Activated CD4-positive, alpha-beta T cell treated with anti-CD3 and anti-CD28 coated beads for 36 hours (primary cell): Measurements from ENCODE around the gene TMX1. TPM values are rescaled to one million over a fixed set of nuclear protein-coding genes. Genes with fewer than 3 reads are reported as not detected.
A peak's percentile ranks its signal among the peaks of the same experiment; 100 is the strongest.

ENCODE experiments used
- ATAC-seq: fragments of 200-7000 bp; cut with Tn5 transposase; one replicate; pipeline ENCODE4 v1.10.0; 2021; ENCODE audit warnings: mild to moderate bottlenecking, moderate library complexity
- CTCF ChIA-PET: fragments of 350-600 bp; sonication (Branson Sonifier 250); formaldehyde crosslinking; loops from one replicate; lab custom pipeline; 2021; ENCODE audit warnings: antibody characterized with exemption; lab: Charles Lee
- POLR2A ChIA-PET: fragments of 350-600 bp; sonication (Branson Sonifier 250); formaldehyde crosslinking; loops from one replicate; lab custom pipeline; 2021; ENCODE audit warnings: antibody characterized with exemption, inconsistent platforms; lab: Charles Lee
- DNase-seq: peaks from one replicate; pipeline ENCODE4 v3.0.0-alpha.2; 2020
- H3K27ac Mint-ChIP-seq: one replicate; pipeline ENCODE4 v1.8.0; 2021; ENCODE audit warnings: mixed read lengths
- H3K27me3 Mint-ChIP-seq: one replicate; pipeline ENCODE4 v1.8.0; 2021; ENCODE audit warnings: mixed read lengths
- H3K36me3 Mint-ChIP-seq: one replicate; pipeline ENCODE4 v1.8.0; 2021; ENCODE audit warnings: low read depth, mixed read lengths
- H3K4me1 Mint-ChIP-seq: one replicate; pipeline ENCODE4 v1.8.0; 2021; ENCODE audit warnings: mixed read lengths
- H3K4me3 Mint-ChIP-seq: one replicate; pipeline ENCODE4 v1.8.0; 2021; ENCODE audit warnings: mild to moderate bottlenecking, moderate library complexity, mixed read lengths
- H3K9me3 Mint-ChIP-seq: one replicate; pipeline ENCODE4 v1.8.0; 2021; ENCODE audit warnings: low read depth, mixed read lengths
- intact Hi-C, 2 experiments: fragments of 100-400 bp; cut with DNase I in 1 of 2; cut with micrococcal nuclease in 1 of 2; formaldehyde crosslinking; loops; one replicate each; pipeline versions ENCODE4 v1.14.2 to v1.15.1; 2022 to 2024; cut with DNase I, micrococcal nuclease
- total RNA-seq, 2 experiments: library from RNA; stranded (reverse); gene quantifications; one replicate each; pipeline ENCODE4 v1.2.3, GENCODE V29; 2021

TMX1 gene
- total RNA-seq, 2 experiments from 2014 or later, result 38.8 to 55.9 TPM

GRCh38 chr14:51276605-51277004, 36.6 kb downstream of the TMX1 start:
- Mint-ChIP-seq H3K4me1 (no peaks in the 10 kb centered on the region), H3K27ac (no peak overlapping the region), H3K9me3 (no peaks in the 10 kb centered on the region), H3K4me3 (no peak overlapping the region), H3K27me3 (no peaks in the 10 kb centered on the region), H3K36me3 (no peaks in the 10 kb centered on the region)
- CTCF ChIA-PET, result no interaction called here
- intact Hi-C loops, result no loop called here
- ATAC-seq, result no peak
- POLR2A ChIA-PET, result no interaction called here
- no peak for DNase-seq

- no peak for ATAC-seq
Observed at GRCh38 chr14:51277753-51278415, 37.8 kb downstream of the TMX1 start.

GRCh38 chr14:51282517-51282916, 42.5 kb downstream of the TMX1 start:
- Mint-ChIP-seq H3K36me3 (no peaks in the 10 kb centered on the region), H3K27ac (no peak overlapping the region), H3K4me1 (no peaks in the 10 kb centered on the region), H3K27me3 (no peaks in the 10 kb centered on the region), H3K9me3 (no peaks in the 10 kb centered on the region), H3K4me3 (no peak overlapping the region)
- CTCF ChIA-PET, result interaction anchor here (0.6 to 3.6 kb wide), 21 partner anchors 8 to 1496 kb away, joined by 3 to 49 read pairs (median 4); no protein-coding TSS in a partner anchor
- intact Hi-C loops, result loop anchor here (2.0 to 5.0 kb wide), 2 partner anchors 498 to 695 kb away; no protein-coding TSS in a partner anchor
- ATAC-seq (no peak), DNase-seq (no peak)
- POLR2A ChIA-PET, result no interaction called here

More at GRCh38 chr14:51277753-51278415, 37.8 kb downstream of the TMX1 start:
- ChIA-PET POLR2A (no interaction called here), CTCF (interaction anchor here (1.5 to 2.1 kb wide), 2 partner anchors 18 to 502 kb away, joined by 3 to 10 read pairs; no protein-coding TSS in a partner anchor)
- DNase-seq, result no peak
- Mint-ChIP-seq H3K27ac (no peak overlapping the region), H3K27me3 (no peaks in the 10 kb centered on the region), H3K4me3 (no peak overlapping the region), H3K36me3 (no peaks in the 10 kb centered on the region), H3K9me3 (no peaks in the 10 kb centered on the region), H3K4me1 (no peaks in the 10 kb centered on the region)
- intact Hi-C loops, result no loop called here

DNA sequence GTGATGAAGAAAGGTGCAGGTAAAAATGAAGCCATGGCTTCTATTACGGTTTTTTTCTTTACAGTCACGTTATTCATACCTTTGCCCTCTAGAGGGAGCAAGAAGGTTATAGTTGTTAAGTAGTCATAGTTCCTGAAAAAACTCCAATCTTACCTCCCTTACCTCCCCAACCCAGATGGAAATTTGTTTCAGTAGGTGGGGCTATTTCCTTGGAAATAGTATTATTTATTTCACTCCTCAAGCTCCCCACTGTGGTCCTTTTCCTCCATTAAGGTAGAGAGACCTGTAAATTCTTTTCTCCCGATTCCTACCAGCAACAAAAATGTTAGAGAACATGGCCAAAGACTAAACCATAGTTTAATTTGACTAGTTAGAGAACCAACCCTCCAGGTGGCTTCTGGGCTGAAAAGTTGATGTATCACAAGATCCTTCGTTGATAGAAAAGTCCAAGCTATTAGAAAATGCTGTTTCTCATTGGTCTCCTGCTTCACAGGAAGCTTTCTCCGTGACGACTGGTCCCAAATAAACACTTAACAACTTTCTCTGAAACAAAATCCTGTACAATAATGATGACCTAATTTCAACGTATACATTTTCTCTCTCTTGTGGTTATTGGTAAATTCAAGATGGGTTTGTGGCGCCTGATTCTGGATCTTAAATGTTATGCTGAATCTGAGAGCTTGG, 43.5 kb downstream of the TMX1 start:
- DNase-seq, result no peak
- intact Hi-C loops, result loop anchor here (1.0 to 5.0 kb wide), 4 partner anchors 493 to 694 kb away; no protein-coding TSS in a partner anchor
- H3K27me3 Mint-ChIP-seq, result no peaks in the 10 kb centered on the region
- CTCF ChIA-PET, result interaction anchor here (0.8 to 3.6 kb wide), 23 partner anchors 8 to 1495 kb away, joined by 3 to 49 read pairs (median 4); no protein-coding TSS in a partner anchor
- H3K9me3 Mint-ChIP-seq, result no peaks in the 10 kb centered on the region
- no peaks in the 10 kb centered on the region for H3K4me1 Mint-ChIP-seq
- POLR2A ChIA-PET, result interaction anchor here (0.6 kb wide), 1 partner anchor 65 kb away, joined by 3 read pairs; no protein-coding TSS in a partner anchor
- no peak for ATAC-seq
- no peak overlapping the region for H3K27ac Mint-ChIP-seq
- H3K36me3 Mint-ChIP-seq, result no peaks in the 10 kb centered on the region
- no peak overlapping the region for H3K4me3 Mint-ChIP-seq

GRCh38 chr14:51284241-51284640, 44.2 kb downstream of the TMX1 start:
- H3K27ac Mint-ChIP-seq, result no peak overlapping the region
- ChIA-PET CTCF (interaction anchor here (0.7 to 3.6 kb wide), 14 partner anchors 9 to 494 kb away, joined by 3 to 49 read pairs (median 4); no protein-coding TSS in a partner anchor), POLR2A (interaction anchor here (0.7 kb wide), 1 partner anchor 972 kb away, joined by 4 read pairs; the partner anchor contains the start of genes DMAC2L and L2HGDH)
- H3K27me3 Mint-ChIP-seq, result no peaks in the 10 kb centered on the region
- DNase-seq, result no peak
- no peak for ATAC-seq
- no peaks in the 10 kb centered on the region for H3K9me3 Mint-ChIP-seq
- no peak overlapping the region for H3K4me3 Mint-ChIP-seq
- H3K36me3 Mint-ChIP-seq, result no peaks in the 10 kb centered on the region
- intact Hi-C loops, result loop anchor here in 1 of 2 experiments (5.0 kb wide), 1 partner anchor 693 kb away; no protein-coding TSS in a partner anchor
- H3K4me1 Mint-ChIP-seq, result no peaks in the 10 kb centered on the region

- DNase-seq, result no peak
- no peaks in the 10 kb centered on the region for H3K9me3 Mint-ChIP-seq
- H3K4me3 Mint-ChIP-seq, result no peak overlapping the region
- no peaks in the 10 kb centered on the region for H3K36me3 Mint-ChIP-seq
- POLR2A ChIA-PET, result interaction anchor here (0.5 kb wide), 1 partner anchor 494 kb away, joined by 3 read pairs; no protein-coding TSS in a partner anchor
- intact Hi-C loops, result no loop called here
- H3K27ac Mint-ChIP-seq, result no peak overlapping the region
- no peaks in the 10 kb centered on the region for H3K27me3 Mint-ChIP-seq
- CTCF ChIA-PET, result interaction anchor here (0.6 to 3.6 kb wide), 2 partner anchors 494 to 668 kb away, joined by 3 to 49 read pairs; no protein-coding TSS in a partner anchor
- H3K4me1 Mint-ChIP-seq, result no peaks in the 10 kb centered on the region
- no peak for ATAC-seq
Observed at GRCh38 chr14:51285120-51285519, 45.1 kb downstream of the TMX1 start.

DNA sequence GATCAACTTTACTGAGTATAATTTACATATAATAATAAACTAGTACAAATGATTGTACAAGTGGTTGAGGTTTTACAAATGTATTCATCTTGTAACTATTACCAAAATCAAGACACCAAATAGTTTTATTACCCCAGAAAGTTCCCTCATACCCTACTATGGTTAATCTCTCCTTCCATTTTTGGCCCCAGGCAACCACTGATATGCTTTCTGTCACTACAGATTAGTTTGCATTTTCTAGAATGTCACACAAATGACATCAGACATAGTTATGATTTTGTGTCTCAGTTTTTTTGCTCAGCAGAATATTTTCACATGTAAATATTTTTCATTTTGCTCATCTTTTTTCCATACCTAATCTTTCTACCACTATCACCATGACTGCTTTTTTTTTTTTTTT, 49.1 kb downstream of the TMX1 start:
- H3K27ac Mint-ChIP-seq, result no peak overlapping the region
- CTCF ChIA-PET, result no interaction called here
- no peaks in the 10 kb centered on the region for H3K9me3 Mint-ChIP-seq
- H3K4me3 Mint-ChIP-seq, result no peak overlapping the region
- H3K27me3 Mint-ChIP-seq, result no peaks in the 10 kb centered on the region
- ATAC-seq (peak; percentile 58), DNase-seq (no peak)
- intact Hi-C loops, result no loop called here
- H3K36me3 Mint-ChIP-seq, result no peaks in the 10 kb centered on the region
- POLR2A ChIA-PET, result no interaction called here
- no peaks in the 10 kb centered on the region for H3K4me1 Mint-ChIP-seq

DNA sequence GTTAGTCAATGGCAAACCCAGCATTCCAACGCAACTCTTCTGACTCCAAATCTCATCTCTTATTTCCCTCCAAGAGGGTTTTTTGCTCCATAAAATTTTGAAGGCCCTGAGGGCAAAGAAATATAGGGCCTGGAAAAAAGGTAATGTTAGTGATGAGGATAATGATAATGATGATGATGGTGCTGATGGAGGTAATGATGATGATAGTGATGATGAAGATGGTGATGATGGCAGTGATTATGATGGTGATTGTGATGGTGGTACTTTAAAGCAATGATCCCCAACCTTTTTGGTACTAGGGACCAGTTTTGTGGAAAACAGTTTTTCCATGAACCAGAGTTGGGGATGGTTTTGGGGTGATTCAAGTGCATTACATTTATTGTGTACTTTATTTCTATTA, 50.1 kb downstream of the TMX1 start:
- Mint-ChIP-seq H3K36me3 (no peaks in the 10 kb centered on the region), H3K27me3 (no peaks in the 10 kb centered on the region), H3K27ac (no peak overlapping the region), H3K4me3 (no peak overlapping the region), H3K4me1 (peaks cover 2% of the 10 kb centered on the region), H3K9me3 (no peaks in the 10 kb centered on the region)
- ATAC-seq, result no peak
- no peak for DNase-seq
- POLR2A ChIA-PET, result no interaction called here
- CTCF ChIA-PET, result no interaction called here
- intact Hi-C loops, result no loop called here

GRCh38 chr14:51291016-51291415, 51.0 kb downstream of the TMX1 start:
- no peaks in the 10 kb centered on the region for H3K9me3 Mint-ChIP-seq
- no peak for DNase-seq
- ChIA-PET POLR2A (no interaction called here), CTCF (interaction anchor here (1.5 kb wide), 1 partner anchor 8 kb away, joined by 5 read pairs; no protein-coding TSS in a partner anchor)
- no peak for ATAC-seq
- intact Hi-C loops, result no loop called here
- H3K27me3 Mint-ChIP-seq, result no peaks in the 10 kb centered on the region
- no peak overlapping the region for H3K27ac Mint-ChIP-seq
- H3K4me1 Mint-ChIP-seq, result peaks cover 2% of the 10 kb centered on the region
- H3K36me3 Mint-ChIP-seq, result no peaks in the 10 kb centered on the region
- H3K4me3 Mint-ChIP-seq, result no peak overlapping the region

GRCh38 chr14:51293149-51293911, 53.3 kb downstream of the TMX1 start:
- no peak for ATAC-seq
- intact Hi-C loops, result no loop called here
- Mint-ChIP-seq H3K9me3 (no peaks in the 10 kb centered on the region), H3K36me3 (no peaks in the 10 kb centered on the region), H3K27me3 (no peaks in the 10 kb centered on the region), H3K4me1 (peaks cover 3% of the 10 kb centered on the region), H3K27ac (no peak overlapping the region), H3K4me3 (no peak overlapping the region)
- ChIA-PET POLR2A (no interaction called here), CTCF (interaction anchor here (0.5 kb wide), 1 partner anchor 222 kb away, joined by 4 read pairs; no protein-coding TSS in a partner anchor)
- no peak for DNase-seq

- ChIA-PET CTCF (interaction anchor here (0.5 kb wide), 1 partner anchor 222 kb away, joined by 4 read pairs; no protein-coding TSS in a partner anchor), POLR2A (no interaction called here)
- Mint-ChIP-seq H3K36me3 (no peaks in the 10 kb centered on the region), H3K4me1 (peaks cover 9% of the 10 kb centered on the region), H3K27me3 (no peaks in the 10 kb centered on the region), H3K9me3 (no peaks in the 10 kb centered on the region), H3K27ac (no peak overlapping the region), H3K4me3 (no peak overlapping the region)
- intact Hi-C loops, result no loop called here
- ATAC-seq, result no peak
- no peak for DNase-seq
Observed at GRCh38 chr14:51293912-51294389, 53.9 kb downstream of the TMX1 start.
